Activated T-cell treated with anti-CD3 and anti-CD28 coated beads, Interleukin-2, amount 50 U/mL, for 4 hours (primary cell): ENCODE results near the gene MANSC4. TPM values are rescaled to one million over a fixed set of nuclear protein-coding genes. Genes with fewer than 3 reads are reported as not detected.
A peak's percentile ranks its signal among the peaks of the same experiment; 100 is the strongest.
"Not testable (repeated sequence)": the region's sequence is repeated elsewhere in the genome, so short reads cannot be mapped to it uniquely, and the experiment has no call there.

Source experiments
- ATAC-seq, 2 donors: fragments of 200-7000 bp; cut with Tn5 transposase; one replicate each; pipeline ENCODE4 v1.10.0; 2021
- DNase-seq: peaks from one replicate; pipeline ENCODE4 v3.0.0-alpha.2; 2020
- H3K27me3 Mint-ChIP-seq: one replicate; pipeline ENCODE4 v1.8.0; 2021; ENCODE audit warnings: low read depth, mixed read lengths
- H3K36me3 Mint-ChIP-seq: one replicate; pipeline ENCODE4 v1.8.0; 2022; ENCODE audit warnings: mixed read lengths; ENCODE audit not compliant: insufficient read depth
- H3K4me1 Mint-ChIP-seq: one replicate; pipeline ENCODE4 v1.8.0; 2021; ENCODE audit warnings: low read depth, mixed read lengths
- H3K4me3 Mint-ChIP-seq: one replicate; pipeline ENCODE4 v1.8.0; 2021; ENCODE audit warnings: mild to moderate bottlenecking, moderate library complexity, mixed read lengths
- H3K9me3 Mint-ChIP-seq: one replicate; pipeline ENCODE4 v1.8.0; 2021; ENCODE audit warnings: mixed read lengths
- total RNA-seq, 3 donors: library from RNA; stranded (reverse); gene quantifications; one replicate each; pipeline ENCODE4 v1.2.1, GENCODE V29; 2021

The MANSC4 gene
- total RNA-seq, 3 donors from 2014 or later = not detected

DNA sequence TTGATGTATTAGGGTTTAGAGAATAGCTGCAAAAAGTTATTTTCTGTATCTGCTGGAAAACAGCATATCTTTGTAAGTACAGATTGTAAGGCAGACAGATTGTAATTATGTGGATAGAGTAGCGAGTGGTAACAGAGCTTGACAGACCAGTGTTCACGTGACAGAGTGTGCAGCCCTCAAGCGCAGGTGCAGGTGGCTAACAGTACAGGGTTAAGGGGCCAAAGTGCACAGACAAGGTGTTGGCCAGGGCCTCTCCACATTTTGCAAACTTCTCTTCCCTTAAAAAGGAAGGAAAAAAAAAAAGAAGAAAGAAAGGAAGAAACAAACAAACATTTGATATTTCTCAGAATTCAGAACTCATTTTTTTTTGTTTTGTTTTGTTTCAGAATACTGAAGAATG is 25.2 kb downstream of the MANSC4 start:
- Mint-ChIP-seq H3K4me3 (no peak overlapping the region), H3K27me3 (no peaks in the 10 kb centered on the region), H3K36me3 (peaks cover 18% of the 10 kb centered on the region), H3K9me3 (no peaks in the 10 kb centered on the region), H3K4me1 (no peaks in the 10 kb centered on the region)
- DNase-seq = no peak
- no peak for ATAC-seq

DNA sequence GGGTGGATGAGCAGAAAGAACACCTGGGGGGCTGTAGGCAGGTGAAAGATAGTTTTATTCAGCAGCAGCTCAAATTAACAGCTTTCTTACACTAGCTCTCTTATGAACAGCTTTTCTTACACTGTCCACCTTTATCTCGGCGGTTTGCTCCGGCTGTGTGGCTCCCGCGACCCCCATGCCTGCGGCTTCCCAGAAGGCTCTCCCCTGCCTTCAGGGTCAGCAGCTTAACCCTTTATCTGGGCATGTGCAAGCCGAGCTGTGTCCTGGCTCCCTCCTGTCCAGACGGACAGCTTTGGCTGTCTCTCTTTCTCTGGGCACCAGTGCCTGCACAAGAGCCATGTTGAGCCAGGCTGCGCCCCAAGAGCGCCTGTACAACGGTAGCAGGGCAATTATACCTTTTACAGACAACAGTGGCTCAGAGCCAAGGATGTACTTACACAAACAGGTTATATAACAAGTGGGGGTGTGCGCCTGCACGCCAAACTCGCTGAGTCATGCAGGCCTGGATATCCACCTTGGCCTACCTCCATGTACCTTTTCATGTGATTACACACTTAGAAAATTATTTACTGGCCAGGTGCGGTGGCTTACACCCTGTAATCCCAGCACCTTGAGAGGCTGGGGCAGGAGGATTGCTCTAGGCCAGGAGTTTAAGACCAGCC is 28.5 kb downstream of the MANSC4 start:
- Mint-ChIP-seq H3K27me3 (no peaks in the 10 kb centered on the region), H3K4me3 (no peak overlapping the region), H3K4me1 (no peaks in the 10 kb centered on the region), H3K9me3 (no peaks in the 10 kb centered on the region), H3K36me3 (peaks cover 23% of the 10 kb centered on the region)
- no peak for ATAC-seq
- no peak for DNase-seq

GRCh38 chr12:27747111-27747820 is 32.8 kb downstream of the MANSC4 start:
- Mint-ChIP-seq H3K4me1 (no peaks in the 10 kb centered on the region), H3K9me3 (no peaks in the 10 kb centered on the region), H3K36me3 (peaks cover 37% of the 10 kb centered on the region), H3K4me3 (no peak overlapping the region), H3K27me3 (no peaks in the 10 kb centered on the region)
- DNase-seq (no peak), ATAC-seq (no peak)

DNA sequence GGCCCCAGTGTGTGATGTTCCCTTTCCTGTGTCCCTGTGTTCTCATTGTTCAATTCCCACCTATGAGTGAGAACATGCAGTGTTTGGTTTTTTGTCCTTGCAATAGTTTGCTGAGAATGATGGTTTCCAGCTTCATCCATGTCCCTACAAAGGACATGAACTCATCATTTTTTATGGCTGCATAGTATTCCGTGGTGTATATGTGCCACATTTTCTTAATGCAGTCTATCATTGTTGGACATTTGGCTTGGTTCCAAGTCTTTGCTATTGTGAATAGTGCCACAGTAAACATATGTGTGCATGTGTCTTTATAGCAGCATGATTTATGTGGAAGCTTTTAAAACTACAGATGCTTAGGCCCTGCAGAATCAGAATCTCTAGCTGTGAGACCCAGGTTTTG is 34.3 kb downstream of the MANSC4 start:
- peaks cover 36% of the 10 kb centered on the region for H3K36me3 Mint-ChIP-seq
- ATAC-seq = not testable (repeated sequence)

DNA sequence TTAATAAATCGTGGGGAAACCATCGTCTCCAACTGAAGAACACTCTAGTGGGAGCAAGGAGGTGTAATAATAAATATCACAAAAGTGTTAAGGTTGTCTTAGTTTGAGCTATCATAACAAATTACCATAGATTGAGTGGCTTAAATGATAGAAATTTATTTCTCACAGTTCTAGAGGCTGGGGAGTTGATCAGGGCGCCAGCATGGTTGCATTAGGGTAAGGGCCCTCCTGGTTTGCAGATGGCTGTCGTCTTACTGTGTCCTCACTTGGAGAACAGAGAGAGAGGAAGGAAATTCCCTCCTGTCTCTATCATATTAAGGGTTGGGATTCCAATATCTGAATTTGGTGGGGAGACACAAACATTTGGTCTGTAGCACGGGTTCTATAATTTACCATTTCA is 36.4 kb downstream of the MANSC4 start:
- DNase-seq = no peak
- ATAC-seq = no peak
- Mint-ChIP-seq H3K4me1 (no peaks in the 10 kb centered on the region), H3K27me3 (no peaks in the 10 kb centered on the region), H3K4me3 (no peak overlapping the region), H3K9me3 (no peaks in the 10 kb centered on the region), H3K36me3 (peaks cover 42% of the 10 kb centered on the region)

More for the DNA sequence above, 34.3 kb downstream of the MANSC4 start:
- not testable (repeated sequence) for H3K9me3 Mint-ChIP-seq, H3K27me3 Mint-ChIP-seq, H3K4me3 Mint-ChIP-seq, H3K4me1 Mint-ChIP-seq, DNase-seq

- not testable (repeated sequence) for H3K4me1 Mint-ChIP-seq, DNase-seq, ATAC-seq, H3K4me3 Mint-ChIP-seq, H3K27me3 Mint-ChIP-seq, H3K9me3 Mint-ChIP-seq
- H3K36me3 Mint-ChIP-seq = peaks cover 39% of the 10 kb centered on the region
These were observed 45.7 kb downstream of the MANSC4 start for GRCh38 chr12:27734321-27734720.

DNA sequence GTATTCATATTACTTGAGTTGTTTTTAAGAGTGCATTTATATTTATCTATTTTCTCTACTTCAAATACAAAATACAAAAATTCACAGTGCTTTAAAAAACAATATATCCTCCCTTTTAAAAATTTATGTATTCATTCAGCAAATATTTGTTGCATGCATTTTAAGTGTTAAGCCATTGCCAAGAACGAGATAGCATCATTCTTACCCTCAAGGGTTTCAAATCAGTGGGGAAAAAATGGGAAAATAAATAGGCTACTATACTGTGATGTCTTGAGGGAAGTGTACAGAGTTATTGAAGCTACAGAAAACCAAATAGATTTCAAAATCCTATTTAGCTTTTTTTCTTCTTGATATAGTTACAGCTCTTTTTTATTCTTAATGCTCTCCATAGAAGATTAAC is 46.2 kb downstream of the MANSC4 start:
- no peak overlapping the region for H3K4me3 Mint-ChIP-seq
- H3K4me1 Mint-ChIP-seq = no peaks in the 10 kb centered on the region
- no peaks in the 10 kb centered on the region for H3K27me3 Mint-ChIP-seq
- ATAC-seq (no peak), DNase-seq (no peak)
- no peaks in the 10 kb centered on the region for H3K9me3 Mint-ChIP-seq
- peaks cover 36% of the 10 kb centered on the region for H3K36me3 Mint-ChIP-seq

DNA sequence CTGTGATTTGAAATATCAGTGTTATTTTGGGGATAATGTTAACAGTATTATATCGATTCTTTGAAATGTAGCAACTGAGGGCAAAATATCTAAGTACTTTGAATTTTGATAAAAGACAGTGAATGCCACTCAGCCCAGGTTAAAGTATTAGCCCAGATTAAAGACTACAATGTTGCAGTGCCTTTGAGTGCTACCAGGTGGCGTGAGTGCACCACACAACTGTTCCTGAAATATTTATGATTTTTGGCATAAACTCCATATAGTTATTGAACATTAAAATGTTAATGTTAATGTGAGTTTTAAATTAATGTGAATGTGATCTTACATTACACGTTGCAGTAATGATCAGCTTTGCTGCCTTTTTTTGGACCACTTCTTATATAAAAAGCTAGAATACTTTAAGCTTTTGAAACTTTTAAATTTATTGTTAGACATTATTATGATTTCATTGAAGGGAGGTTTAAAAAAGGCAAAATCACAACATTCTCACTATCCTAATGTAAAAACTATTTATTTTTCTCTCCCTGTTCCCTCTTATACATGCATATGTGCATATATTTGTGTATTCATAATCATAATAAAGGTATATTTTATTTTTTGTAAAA is 46.9 kb downstream of the MANSC4 start:
- DNase-seq = peak; percentile 25
- H3K9me3 Mint-ChIP-seq = no peaks in the 10 kb centered on the region
- H3K27me3 Mint-ChIP-seq = no peaks in the 10 kb centered on the region
- no peak overlapping the region for H3K4me3 Mint-ChIP-seq
- peak; percentile 56 to 66 for ATAC-seq
- H3K36me3 Mint-ChIP-seq = peaks cover 38% of the 10 kb centered on the region
- no peaks in the 10 kb centered on the region for H3K4me1 Mint-ChIP-seq

DNA sequence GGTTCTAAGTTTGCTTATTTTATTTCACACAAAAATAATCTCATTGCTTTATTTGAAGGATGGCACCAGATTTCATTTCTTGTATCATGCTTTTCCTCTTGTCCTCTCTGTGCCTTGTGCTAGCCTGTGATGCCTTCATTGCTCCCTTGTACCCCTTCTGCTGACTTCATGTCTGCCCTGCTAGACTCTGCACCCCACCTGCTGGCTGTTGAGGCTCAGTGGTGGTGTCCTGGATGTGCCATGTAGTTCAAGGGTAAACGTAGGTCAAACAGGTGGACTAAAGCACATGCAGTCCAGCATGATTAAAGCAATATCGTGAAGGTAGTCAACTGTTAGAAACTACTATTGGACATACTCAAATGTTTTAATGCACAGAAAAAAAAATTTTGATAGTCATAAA is 47.8 kb downstream of the MANSC4 start:
- DNase-seq (no peak), ATAC-seq (no peak)
- H3K4me1 Mint-ChIP-seq = no peaks in the 10 kb centered on the region
- no peak overlapping the region for H3K4me3 Mint-ChIP-seq
- H3K9me3 Mint-ChIP-seq = no peaks in the 10 kb centered on the region
- H3K36me3 Mint-ChIP-seq = peaks cover 34% of the 10 kb centered on the region
- no peaks in the 10 kb centered on the region for H3K27me3 Mint-ChIP-seq

DNA sequence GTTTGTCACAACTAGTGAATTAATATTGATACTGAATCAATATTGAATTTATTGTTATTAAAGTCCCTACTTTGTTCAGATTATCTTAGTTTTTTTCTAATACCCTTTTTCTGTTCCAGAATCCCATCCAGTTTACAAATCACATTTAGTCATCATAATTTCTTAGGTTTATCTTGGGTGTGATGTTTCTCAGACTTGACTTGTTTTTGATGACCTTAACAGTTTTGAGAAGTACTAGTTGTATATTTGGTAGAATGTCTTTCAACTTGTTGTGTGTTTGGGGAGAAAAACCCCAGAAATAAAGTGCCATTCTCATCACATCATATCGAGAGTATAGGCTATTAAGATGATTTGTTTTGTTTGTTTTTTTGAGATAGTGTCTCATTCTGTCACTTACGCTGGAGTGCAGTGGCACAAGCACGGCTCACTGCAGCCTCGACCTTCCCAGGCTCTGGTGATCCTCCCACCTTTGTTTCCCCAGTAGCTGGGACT is 49.9 kb downstream of the MANSC4 start:
- no peak for DNase-seq
- no peaks in the 10 kb centered on the region for H3K9me3 Mint-ChIP-seq
- no peak for ATAC-seq
- peaks cover 29% of the 10 kb centered on the region for H3K36me3 Mint-ChIP-seq
- H3K27me3 Mint-ChIP-seq = no peaks in the 10 kb centered on the region
- H3K4me3 Mint-ChIP-seq = no peak overlapping the region
- H3K4me1 Mint-ChIP-seq = no peaks in the 10 kb centered on the region

DNA sequence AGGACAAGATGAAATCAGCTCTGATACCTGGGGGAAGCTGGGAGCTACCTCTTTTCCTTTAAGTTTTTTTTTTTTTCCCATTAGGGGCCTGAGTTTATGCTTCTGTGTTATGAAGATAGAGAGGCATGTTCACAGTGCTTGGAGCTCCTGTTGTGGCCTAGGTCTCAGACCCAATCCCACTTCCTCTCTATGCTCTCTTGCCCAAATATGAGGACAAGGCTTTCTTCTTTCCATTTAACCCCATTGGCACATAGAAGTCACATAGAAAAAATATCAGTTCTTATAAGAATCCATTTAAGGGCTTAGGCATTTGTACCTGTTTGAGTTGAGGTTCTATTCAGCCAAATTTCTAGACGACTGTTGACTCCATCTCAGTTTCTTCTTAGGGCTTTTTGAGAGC is 56.8 kb downstream of the MANSC4 start:
- Mint-ChIP-seq H3K36me3 (peaks cover 22% of the 10 kb centered on the region), H3K4me1 (peaks cover 2% of the 10 kb centered on the region), H3K9me3 (no peaks in the 10 kb centered on the region), H3K27me3 (no peaks in the 10 kb centered on the region), H3K4me3 (no peak overlapping the region)
- ATAC-seq (no peak), DNase-seq (no peak)

Other genes starting within 250 kb of the MANSC4 start
- under 1 TPM; 0.35 to 0.38 (median 0.37) TPM for gene REP15, start 83.8 kb downstream of the MANSC4 start, total RNA-seq
- 10 to 100 TPM; 75.2 to 79.6 (median 79.1) TPM for gene MRPS35, start 69.4 kb downstream of the MANSC4 start, total RNA-seq
- gene KLHL42, start within 50 bp of the MANSC4 start, total RNA-seq = 10 to 100 TPM; 11.7 to 14.3 (median 14.0) TPM
- gene PTHLH, start 192.5 kb upstream of the MANSC4 start, total RNA-seq = under 1 TPM; 0.11 to 0.33 (median 0.18) TPM